Measurements from ENCODE around the gene TMEM163. TPM values are rescaled to one million over a fixed set of nuclear protein-coding genes. Genes with fewer than 3 reads are reported as not detected.

Gene TMEM163
- total RNA-seq, 1 experiment from 2014 or later = 0.94 TPM

DNA sequence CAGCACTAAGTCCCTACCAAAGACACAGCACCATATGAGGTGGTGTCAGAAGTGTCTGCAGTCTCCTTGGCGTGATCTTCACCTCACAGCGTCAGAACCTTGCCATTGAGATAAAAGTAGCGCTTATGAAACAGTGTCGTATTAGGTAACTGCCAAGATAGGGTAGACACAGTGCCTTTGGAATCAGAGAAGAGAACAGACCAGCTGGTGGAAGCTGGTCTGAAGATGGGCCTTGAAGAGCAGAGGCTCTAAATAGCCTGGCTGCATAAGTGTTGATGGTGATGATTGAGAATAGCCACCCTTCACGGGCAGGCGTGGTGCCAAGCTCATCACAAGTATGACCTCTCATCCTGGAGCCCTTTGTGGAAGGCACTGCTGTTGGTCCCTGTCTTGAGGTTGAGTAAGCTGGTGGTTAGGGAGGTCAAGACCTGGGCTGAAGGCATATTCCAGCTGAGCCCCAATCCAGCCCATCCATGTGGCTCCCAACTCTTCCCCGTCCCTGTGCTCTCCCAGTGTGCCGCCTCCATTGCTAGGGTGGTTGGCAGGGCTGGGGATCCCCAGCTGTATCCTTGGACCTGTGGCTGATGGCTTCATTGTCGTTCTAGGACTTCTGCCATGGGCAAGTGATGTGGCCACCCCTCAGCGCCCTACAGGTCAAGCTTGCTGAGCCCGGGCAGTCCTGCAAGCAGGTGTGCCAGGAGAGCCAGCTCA is 277.5 kb downstream of the TMEM163 start:
- Mint-ChIP-seq H3K36me3 (0 out of 2 replicates have a peak, but pooled peaks cover 3% of the 10 kb centered on the region), H3K27ac (no peak overlapping the region), H3K27me3 (ENCODE audit: low read depth) (no peaks in the 10 kb centered on the region), H3K9me3 (no peaks in the 10 kb centered on the region), H3K4me3 (no peak overlapping the region), H3K4me1 (peaks cover 9% of the 10 kb centered on the region)
- ChIA-PET CTCF (interaction anchor here (0.6 to 2.6 kb wide), 2 partner anchors 10 to 29 kb away, joined by 4 to 25 read pairs; no protein-coding TSS in a partner anchor), POLR2A (no interaction called here)
- DNase-seq (ENCODE audit: low spot score) (no peak), ATAC-seq (no peak)
- no peak for TF ChIP-seq TCF7 (CRISPR knock-in tag; IDR thresholded peaks at IDR 0.05; ENCODE audit: low read depth)
- TF ChIP-seq, protein P1, sequence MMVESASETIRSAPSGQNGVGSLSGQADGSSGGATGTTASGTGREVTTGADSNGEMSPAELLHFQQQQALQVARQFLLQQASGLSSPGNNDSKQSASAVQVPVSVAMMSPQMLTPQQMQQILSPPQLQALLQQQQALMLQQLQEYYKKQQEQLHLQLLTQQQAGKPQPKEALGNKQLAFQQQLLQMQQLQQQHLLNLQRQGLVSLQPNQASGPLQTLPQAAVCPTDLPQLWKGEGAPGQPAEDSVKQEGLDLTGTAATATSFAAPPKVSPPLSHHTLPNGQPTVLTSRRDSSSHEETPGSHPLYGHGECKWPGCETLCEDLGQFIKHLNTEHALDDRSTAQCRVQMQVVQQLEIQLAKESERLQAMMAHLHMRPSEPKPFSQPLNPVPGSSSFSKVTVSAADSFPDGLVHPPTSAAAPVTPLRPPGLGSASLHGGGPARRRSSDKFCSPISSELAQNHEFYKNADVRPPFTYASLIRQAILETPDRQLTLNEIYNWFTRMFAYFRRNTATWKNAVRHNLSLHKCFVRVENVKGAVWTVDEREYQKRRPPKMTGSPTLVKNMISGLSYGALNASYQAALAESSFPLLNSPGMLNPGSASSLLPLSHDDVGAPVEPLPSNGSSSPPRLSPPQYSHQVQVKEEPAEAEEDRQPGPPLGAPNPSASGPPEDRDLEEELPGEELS (CRISPR knock-in tag; IDR thresholded peaks at IDR 0.05) = no peak
- TF ChIP-seq SMAD3 (CRISPR knock-in tag; IDR thresholded peaks at IDR 0.05; ENCODE audit: borderline replicate concordance) = no peak
- TF ChIP-seq, protein P2, sequence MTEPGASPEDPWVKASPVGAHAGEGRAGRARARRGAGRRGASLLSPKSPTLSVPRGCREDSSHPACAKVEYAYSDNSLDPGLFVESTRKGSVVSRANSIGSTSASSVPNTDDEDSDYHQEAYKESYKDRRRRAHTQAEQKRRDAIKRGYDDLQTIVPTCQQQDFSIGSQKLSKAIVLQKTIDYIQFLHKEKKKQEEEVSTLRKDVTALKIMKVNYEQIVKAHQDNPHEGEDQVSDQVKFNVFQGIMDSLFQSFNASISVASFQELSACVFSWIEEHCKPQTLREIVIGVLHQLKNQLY (CRISPR knock-in tag; IDR thresholded peaks at IDR 0.05) = no peak
- TF ChIP-seq, protein P3, sequence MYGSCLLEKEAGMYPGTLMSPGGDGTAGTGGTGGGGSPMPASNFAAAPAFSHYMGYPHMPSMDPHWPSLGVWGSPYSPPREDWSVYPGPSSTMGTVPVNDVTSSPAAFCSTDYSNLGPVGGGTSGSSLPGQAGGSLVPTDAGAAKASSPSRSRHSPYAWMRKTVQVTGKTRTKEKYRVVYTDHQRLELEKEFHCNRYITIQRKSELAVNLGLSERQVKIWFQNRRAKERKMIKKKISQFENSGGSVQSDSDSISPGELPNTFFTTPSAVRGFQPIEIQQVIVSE (CRISPR knock-in tag; IDR thresholded peaks at IDR 0.05; ENCODE audit: borderline replicate concordance) = no peak
- TF ChIP-seq, protein P4, sequence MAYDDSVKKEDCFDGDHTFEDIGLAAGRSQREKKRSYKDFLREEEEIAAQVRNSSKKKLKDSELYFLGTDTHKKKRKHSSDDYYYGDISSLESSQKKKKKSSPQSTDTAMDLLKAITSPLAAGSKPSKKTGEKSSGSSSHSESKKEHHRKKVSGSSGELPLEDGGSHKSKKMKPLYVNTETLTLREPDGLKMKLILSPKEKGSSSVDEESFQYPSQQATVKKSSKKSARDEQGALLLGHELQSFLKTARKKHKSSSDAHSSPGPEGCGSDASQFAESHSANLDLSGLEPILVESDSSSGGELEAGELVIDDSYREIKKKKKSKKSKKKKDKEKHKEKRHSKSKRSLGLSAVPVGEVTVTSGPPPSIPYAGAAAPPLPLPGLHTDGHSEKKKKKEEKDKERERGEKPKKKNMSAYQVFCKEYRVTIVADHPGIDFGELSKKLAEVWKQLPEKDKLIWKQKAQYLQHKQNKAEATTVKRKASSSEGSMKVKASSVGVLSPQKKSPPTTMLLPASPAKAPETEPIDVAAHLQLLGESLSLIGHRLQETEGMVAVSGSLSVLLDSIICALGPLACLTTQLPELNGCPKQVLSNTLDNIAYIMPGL (CRISPR knock-in tag; IDR thresholded peaks at IDR 0.05) = no peak

DNA sequence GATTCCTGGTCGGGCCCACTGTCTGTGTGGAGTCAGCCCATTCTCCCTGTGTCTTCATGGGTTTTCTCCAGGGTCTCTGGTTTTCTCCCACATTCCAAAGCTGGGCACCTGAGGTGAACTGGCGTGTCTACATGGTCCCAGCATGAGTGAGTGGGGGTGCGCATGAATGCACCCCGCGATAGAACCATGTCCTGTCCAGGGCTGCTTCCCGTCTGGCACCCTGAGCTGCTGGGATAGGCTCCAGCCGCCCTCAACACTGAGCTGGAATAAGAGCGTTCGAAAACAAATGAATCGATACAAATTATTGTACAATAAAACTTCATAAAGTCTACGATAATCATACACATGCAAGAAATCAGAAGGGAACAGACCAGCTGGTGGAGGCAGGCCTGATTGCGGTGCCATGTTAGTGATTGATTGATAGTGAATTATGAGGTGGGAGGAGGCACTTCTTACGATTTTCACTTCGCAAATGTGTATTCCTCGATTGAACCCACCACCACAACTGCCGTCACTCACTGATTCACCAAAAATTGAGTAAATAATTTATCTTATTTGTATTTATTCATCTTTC is 278.4 kb downstream of the TMEM163 start:
- ChIA-PET POLR2A (no interaction called here), CTCF (interaction anchor here (2.6 kb wide), 1 partner anchor 11 kb away, joined by 25 read pairs; no protein-coding TSS in a partner anchor)
- H3K36me3 Mint-ChIP-seq = 0 out of 2 replicates have a peak, but pooled peaks cover 3% of the 10 kb centered on the region
- ATAC-seq (no peak), DNase-seq (ENCODE audit: low spot score) (no peak)
- H3K9me3 Mint-ChIP-seq = no peaks in the 10 kb centered on the region
- peaks cover 9% of the 10 kb centered on the region for H3K4me1 Mint-ChIP-seq
- no peak overlapping the region for H3K4me3 Mint-ChIP-seq
- TF ChIP-seq HMGA2 (CRISPR knock-in tag; IDR thresholded peaks at IDR 0.05) = no peak
- TF ChIP-seq, protein P5, sequence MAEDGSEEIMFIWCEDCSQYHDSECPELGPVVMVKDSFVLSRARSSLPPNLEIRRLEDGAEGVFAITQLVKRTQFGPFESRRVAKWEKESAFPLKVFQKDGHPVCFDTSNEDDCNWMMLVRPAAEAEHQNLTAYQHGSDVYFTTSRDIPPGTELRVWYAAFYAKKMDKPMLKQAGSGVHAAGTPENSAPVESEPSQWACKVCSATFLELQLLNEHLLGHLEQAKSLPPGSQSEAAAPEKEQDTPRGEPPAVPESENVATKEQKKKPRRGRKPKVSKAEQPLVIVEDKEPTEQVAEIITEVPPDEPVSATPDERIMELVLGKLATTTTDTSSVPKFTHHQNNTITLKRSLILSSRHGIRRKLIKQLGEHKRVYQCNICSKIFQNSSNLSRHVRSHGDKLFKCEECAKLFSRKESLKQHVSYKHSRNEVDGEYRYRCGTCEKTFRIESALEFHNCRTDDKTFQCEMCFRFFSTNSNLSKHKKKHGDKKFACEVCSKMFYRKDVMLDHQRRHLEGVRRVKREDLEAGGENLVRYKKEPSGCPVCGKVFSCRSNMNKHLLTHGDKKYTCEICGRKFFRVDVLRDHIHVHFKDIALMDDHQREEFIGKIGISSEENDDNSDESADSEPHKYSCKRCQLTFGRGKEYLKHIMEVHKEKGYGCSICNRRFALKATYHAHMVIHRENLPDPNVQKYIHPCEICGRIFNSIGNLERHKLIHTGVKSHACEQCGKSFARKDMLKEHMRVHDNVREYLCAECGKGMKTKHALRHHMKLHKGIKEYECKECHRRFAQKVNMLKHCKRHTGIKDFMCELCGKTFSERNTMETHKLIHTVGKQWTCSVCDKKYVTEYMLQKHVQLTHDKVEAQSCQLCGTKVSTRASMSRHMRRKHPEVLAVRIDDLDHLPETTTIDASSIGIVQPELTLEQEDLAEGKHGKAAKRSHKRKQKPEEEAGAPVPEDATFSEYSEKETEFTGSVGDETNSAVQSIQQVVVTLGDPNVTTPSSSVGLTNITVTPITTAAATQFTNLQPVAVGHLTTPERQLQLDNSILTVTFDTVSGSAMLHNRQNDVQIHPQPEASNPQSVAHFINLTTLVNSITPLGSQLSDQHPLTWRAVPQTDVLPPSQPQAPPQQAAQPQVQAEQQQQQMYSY (CRISPR knock-in tag; IDR thresholded peaks at IDR 0.05) = no peak
- TF ChIP-seq, protein P6, sequence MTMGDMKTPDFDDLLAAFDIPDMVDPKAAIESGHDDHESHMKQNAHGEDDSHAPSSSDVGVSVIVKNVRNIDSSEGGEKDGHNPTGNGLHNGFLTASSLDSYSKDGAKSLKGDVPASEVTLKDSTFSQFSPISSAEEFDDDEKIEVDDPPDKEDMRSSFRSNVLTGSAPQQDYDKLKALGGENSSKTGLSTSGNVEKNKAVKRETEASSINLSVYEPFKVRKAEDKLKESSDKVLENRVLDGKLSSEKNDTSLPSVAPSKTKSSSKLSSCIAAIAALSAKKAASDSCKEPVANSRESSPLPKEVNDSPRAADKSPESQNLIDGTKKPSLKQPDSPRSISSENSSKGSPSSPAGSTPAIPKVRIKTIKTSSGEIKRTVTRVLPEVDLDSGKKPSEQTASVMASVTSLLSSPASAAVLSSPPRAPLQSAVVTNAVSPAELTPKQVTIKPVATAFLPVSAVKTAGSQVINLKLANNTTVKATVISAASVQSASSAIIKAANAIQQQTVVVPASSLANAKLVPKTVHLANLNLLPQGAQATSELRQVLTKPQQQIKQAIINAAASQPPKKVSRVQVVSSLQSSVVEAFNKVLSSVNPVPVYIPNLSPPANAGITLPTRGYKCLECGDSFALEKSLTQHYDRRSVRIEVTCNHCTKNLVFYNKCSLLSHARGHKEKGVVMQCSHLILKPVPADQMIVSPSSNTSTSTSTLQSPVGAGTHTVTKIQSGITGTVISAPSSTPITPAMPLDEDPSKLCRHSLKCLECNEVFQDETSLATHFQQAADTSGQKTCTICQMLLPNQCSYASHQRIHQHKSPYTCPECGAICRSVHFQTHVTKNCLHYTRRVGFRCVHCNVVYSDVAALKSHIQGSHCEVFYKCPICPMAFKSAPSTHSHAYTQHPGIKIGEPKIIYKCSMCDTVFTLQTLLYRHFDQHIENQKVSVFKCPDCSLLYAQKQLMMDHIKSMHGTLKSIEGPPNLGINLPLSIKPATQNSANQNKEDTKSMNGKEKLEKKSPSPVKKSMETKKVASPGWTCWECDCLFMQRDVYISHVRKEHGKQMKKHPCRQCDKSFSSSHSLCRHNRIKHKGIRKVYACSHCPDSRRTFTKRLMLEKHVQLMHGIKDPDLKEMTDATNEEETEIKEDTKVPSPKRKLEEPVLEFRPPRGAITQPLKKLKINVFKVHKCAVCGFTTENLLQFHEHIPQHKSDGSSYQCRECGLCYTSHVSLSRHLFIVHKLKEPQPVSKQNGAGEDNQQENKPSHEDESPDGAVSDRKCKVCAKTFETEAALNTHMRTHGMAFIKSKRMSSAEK (CRISPR knock-in tag; IDR thresholded peaks at IDR 0.05; ENCODE audit: borderline replicate concordance) = no peak
- TF ChIP-seq TEAD1 (CRISPR knock-in tag; IDR thresholded peaks at IDR 0.05) = no peak
- TF ChIP-seq, protein P4 (CRISPR knock-in tag; IDR thresholded peaks at IDR 0.05) = no peak
- TF ChIP-seq ETV6 (CRISPR knock-in tag; IDR thresholded peaks at IDR 0.05) = no peak
- no peak for TF ChIP-seq PRRX2 (CRISPR knock-in tag; IDR thresholded peaks at IDR 0.05)
- H3K27me3 Mint-ChIP-seq (ENCODE audit: low read depth) = no peaks in the 10 kb centered on the region
- H3K27ac Mint-ChIP-seq = no peak overlapping the region

All from WTC11 (cell line).